ENCODE data around the gene GLIS1.

The GLIS1 gene

DNA sequence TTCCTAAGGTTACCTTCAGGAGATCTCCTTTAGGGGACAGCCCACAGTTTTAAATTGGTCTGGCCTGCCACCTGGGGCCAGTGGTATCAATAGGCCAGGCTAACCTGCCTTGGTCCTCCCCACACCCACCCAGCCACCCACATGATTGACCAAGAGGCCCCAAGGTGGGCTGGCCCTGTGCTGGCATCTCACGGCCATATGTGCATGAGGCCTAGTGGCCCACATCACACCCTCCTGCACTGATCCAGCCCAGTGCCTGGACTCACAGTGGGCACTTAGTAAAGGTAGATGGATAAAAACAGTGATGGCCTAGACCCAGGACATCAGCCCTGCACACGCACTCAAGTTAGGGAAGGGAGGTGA is 197.7 kb downstream of the GLIS1 start:
- DNase-seq = no peak

DNA sequence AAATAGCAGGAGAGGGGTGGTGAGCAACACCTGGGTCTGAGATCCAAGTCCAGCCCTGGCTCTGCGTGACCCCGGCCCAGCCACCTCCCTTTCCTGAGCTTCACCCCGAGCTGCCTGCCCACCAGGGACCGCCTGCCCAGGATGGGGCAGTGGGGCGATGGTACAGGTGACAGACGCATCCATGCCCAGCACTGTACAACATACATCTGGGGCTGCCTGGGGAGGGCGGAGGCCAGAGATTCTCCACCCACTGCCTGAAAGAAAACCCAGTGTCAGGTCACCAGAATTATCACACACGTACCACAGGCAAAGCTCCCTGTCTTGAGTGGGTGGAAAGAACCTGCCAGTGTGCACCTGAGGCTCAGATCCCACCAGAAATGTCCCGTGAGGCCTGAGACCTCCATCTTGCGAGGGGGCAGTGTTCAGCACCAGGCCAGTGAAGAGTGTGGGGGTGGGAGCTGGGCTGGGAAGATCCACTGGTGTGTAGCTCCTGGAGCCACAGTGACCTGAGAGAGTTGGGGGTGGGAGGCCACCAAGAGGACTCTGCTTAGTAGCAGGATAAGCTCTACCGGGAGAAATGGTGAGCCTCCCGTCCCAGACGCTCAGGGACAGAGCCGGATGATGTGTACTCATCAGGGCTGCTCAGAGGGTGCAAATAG is 198.2 kb downstream of the GLIS1 start:
- DNase-seq = no peak

DNA sequence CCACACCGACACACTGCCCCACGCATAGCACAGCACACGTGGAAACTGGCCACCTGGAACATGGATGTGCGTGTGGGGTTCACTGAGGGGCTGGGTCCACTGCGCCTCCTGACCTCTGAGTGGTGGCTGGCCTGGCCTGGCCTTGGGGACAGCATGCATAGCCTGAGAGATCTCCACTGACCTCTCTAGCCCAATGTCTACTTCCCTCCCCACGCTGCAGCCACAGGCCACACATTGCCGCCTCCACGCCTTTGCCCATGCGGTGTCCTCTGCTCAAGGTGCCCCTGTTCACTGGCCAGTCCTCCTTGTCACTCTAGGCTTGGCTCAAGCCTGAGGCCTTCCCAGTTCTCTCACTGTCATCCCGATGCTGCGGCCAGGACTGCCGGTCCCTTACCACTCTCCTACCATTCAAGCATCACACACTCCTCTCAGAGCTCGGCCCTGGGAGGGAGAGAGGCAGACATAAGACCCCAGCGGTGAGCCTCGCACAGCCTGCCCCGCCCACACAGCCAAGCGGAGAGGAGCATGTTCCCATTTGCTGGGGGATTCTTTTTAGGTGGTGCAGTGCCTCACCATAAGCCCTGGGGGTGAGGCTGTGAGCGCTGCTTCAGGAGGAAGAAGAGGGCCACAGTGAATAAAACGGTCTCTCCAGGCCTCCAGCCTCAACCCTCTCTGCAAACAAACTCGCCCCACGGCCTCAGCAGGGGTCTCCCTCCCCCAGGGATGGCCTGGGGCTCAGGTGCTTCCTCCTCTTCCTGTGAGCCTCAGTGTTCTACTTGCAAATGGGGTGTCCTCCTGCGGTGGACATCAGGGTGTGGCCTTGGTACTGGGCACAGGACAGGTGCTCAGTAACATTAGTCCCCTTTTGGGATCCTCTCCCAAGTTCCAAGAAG is 199.0 kb downstream of the GLIS1 start:
- DNase-seq = no peak

DNA sequence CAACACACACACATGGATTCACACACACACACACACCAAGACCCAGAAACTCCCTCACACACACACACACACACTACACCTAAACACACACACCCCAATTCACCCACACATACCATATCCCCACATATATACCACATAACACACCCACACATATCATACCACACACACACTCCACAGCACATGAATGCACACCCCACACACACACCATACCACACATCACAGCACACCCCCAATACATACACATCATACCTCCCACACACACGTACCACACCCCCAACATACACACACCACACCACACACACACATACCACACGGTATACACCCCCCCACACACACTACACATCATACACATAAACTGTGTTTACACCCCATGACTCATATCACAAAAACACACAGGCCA is 199.7 kb downstream of the GLIS1 start:
- DNase-seq = no peak

DNA sequence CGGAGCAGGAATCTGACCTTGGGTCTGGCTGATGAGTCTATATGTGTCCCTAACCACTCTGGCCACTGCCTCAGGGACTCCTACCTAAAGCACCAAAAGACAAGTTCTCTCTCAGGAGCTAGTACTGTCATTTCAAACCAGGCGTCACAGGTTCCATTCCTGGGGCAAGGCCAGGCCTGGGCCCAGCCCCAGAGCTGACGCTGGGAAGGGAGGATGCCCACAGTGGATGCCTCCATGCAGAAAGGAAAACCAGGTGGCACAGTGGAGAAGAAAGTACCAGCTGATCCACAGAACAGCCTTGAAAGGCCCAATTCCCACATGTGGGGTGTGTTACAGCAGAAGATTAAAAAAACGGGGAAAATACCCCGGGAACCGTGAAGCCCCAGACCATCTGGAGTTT is 202.4 kb downstream of the GLIS1 start:
- DNase-seq = no peak

DNA sequence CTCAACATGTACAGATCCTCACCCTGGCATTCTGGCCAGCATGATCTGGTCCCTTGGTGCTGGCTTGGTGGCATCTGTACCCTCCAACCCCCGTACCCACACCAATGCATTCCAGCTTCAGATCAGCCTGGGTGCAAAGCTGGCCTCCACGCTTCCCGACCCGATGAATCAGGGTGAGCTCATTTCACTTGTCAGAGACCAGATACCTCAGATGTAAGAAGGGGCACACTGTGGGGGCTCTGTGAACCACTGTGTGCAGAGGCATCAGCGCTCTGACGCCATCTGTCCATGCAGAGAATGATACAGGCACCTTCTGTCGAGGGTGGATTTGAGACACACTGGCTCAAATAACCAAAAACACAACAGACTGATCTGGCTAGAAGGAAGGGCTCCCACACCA is 203.1 kb downstream of the GLIS1 start:
- no peak for DNase-seq

DNA sequence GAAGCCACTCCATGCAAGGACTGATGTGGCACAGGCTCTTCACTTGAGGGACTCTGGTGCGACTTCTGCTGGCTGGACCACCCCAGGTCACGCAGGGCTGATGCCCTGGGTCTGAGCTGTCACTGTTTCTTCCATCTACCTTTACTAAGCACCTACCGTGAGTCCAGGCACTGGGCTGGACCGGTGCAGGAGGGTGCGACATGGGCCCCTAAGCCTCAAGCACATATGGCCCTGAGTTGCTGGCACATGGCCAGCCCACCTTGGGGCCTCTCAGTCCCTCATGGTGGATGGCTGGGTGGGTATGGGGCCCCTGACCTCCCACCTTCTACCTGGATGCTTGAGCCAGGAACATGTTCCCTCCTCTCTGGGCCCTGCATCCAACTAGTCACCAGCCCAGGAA is 203.7 kb downstream of the GLIS1 start:
- DNase-seq = no peak

DNA sequence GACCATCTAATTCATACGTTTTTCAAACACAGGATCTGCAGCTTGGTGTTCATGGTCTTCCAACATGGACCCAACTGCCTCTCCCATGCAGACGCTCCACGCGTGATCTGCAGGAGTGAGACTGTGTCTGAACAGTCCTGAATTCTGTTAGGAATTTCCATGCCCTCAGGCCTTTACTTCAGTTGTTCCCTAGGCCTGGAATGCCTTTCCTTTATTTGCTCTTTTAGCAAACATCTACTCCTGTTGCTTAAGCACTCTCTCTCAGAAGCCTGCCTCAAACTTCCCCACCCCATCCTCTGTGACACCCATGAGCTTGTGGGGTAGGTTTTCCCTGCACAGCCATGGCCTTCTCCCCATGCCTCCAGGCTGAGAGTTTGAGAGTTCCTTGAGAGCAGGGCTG is 206.1 kb downstream of the GLIS1 start:
- DNase-seq = no peak

DNA sequence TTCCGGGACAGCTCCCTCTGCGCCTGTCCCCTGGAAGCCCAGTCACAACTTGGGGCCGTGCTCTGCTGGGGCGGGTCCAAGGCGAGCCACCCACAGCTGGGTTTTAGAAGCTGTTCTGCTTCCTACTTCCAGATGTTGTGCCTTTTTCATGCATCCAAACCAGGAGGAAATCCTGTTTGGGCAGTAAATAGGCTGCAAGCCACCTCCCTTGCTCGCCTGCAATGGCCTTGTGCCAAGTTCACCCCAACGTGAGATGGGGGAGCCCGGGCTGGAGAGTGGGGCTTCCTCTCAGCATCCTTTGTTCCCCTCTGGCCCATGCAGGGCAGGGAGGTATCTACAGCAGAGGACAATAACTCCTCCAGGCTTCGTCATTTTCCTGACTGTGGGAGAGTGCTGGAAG is 206.6 kb downstream of the GLIS1 start:
- no peak for DNase-seq

DNA sequence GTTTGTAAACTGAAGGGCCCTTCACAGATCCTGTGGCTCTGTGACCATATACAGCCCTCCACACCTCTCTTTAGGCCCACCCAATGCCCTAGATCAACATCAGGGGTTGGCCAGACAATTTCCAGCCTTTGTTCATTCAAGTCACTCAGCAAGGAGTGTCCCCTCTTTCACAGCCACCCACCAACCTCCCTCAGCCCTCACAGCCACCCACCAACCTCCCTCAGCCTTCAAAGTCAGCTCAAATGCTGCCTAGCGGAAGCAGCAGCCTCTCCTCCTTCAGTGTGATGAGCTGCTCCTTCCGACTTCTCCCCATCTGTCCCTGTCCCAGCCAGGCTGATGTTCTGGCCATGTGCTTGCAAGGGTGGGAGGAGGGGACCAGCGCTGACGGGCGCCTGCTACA is 208.4 kb downstream of the GLIS1 start:
- no peak for DNase-seq

DNA sequence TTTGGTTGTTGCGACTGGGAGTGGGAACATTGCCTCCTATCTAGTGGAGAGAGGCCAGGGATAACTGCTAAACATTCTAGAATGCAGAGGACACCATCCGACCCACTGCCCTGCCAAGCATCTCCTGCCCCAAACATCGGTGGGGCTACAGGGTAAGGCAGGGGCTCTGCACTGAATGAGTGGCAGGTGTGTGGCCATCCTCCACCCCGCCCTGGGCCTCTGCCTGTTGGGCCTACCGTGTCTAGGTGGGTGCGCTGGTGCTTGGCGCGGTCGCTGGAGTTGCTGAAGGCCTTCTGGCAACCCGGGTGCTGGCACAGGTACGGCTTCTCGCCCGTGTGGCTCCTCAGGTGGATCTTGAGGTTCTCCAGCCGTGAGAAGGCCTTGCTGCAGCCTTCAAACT is 209.4 kb downstream of the GLIS1 start:
- DNase-seq = no peak

DNA sequence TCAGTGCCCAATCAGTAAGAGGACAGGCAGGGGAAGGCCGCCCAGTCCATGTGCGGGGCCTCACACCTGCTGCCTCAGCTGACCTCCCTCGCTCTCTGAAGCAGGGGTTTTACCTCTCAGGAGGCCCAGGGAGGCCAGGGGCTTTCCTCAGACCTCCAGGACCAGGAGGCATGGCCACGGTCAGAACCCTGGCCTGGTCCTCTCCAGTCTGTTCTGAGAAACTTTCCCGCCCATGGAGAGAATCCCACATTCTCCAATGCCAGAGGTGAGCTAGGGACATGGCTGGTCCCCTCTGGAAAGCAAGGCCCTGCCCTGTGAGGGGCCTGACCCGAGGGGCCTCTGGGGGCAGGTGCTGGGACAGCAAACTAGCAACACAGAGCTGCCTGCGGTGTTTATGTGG is 211.6 kb downstream of the GLIS1 start:
- DNase-seq = no peak

DNA sequence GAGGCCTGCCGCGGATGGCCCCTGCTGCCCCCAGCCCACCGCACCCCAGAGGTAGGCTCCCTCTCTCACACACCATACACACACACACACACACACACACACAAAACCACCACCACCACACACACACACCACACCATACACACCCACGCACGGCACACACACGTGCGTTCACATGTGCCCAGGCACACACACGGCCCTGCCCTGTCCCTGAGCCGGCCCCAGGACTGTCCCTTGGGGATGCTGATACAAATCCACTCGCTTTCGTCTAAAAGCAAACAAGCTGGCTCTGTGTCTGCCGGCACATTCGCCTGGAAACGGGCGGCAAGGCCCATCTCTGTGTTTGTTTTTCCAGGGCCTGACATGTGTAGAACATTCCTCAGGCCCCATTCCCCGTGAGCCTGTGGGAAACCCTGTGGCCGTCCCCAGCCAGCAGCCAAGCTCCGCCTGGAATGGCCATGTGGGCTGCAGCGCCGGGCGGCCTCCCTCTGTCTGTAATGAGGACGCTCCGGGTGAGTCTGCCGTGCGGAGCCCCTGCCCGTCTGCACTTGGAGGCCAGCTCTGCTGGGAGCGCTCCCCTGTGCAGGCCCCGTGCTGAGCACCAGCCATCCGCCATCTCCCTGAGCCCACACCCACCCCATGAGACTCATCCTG is 212.4 kb downstream of the GLIS1 start:
- DNase-seq = no peak

DNA sequence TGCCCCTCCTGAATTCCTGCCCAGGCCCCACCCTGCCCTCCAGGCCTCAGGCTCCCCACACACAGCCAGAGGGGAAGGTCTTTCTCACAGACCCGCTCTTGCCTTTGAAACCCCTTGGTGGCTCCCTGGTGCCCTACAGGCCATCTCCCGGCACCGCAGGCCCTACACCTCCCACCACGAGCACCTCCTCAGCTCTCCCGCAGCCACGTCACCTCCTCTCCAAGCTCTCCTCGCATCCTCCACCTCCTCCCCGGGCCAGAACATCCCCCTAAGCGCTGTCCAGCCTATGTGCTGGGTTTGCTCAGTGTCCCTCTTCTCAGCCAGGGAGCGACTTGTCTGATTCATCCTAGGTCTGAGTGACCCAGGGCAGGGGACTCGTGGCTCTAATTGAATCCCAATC is 213.4 kb downstream of the GLIS1 start:
- DNase-seq = no peak

DNA sequence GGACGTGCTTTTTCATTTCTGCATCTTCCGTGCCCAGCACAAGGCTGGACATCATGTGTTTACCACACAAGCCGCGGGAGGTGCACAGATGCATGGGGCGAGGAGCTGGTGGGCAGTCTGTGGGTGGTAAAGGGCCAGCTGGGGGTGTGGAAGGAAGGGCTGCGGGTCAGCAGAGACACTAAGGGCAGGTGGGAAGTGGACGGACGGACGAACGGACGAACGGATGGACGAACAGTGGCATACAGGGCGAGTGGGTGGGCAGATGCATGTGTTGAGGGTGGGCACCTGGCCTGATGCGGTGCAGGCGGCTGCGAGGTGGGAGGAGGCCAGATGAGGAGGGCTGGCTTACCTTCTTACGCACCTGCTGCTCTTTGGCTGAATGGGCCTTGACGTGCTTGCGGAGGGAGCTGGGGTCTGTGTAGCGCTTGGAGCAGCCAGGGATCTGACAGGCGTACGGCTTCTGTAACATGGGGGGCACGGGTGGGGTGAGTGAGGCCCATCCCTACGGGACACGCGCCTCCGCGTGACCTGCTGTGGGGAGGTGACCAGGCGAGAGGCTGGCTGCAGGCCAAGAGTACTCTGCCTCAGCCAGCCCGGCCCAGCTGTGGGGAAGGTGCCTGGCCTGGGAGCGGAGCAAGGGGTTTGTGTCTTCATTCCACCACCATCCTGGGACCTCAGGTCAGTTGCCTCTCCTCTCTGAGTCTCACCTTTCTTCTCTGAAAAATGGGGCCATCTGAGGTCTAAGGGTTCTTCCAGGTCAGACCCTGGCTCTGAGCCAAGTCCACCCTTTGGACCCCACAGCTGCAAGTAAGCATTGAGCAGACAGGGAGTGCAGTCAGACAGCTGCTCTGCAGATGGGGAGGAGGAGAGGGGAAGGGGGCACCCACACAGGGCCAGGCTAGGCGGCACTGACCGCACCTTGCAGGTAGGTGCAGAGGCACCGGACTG is 214.3 kb downstream of the GLIS1 start:
- no peak for DNase-seq

DNA sequence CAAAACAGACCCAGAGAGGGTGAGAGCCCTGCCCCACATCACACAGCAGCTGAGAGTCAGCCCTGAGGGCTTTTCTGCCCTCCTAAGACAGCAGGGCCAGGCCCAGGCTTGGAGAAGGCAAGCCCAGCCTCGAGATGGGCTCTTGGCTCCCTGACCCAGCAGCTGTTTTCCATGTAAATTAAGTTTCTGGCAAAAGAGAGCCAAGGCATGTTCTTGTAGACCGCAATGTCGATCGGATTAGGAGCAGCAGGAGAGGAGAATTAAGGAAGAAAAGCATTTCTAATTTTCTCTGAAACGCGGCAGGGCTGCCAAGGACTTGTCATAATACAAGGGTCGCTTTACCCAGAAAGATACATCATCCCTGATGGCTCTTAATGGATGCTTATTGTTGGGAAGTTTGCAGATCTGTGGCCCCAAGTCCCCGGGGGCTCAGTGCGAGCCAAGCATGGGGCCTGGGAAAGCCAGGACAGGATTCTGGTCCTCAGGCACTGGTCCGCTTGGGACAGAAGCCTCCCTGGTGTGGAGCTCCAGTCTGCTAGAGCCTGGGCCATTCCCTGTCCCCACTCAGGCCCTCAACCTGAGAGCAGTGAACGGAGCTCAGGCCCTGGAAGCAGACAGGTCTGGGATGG is 216.9 kb downstream of the GLIS1 start:
- no peak for DNase-seq

DNA sequence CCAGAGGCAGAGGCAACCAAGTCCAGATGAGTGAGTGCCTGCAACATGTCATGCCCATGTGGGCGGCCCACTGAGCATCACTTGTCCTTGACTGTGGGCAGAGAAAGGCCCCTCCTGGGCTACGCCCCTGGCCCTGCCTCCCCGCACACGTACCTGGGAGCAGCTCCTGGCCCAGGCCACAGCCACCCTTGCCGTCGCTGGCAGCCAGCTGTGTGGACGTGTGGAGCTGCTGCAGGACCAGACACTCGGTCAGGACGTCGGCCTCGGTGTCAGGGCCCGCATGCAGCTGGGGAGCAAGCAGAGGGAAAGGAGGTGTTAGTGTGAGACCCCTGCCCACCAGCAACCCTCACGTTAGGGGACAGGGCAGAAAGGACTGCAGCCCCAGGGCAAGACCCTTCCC is 218.5 kb downstream of the GLIS1 start:
- no peak for DNase-seq

DNA sequence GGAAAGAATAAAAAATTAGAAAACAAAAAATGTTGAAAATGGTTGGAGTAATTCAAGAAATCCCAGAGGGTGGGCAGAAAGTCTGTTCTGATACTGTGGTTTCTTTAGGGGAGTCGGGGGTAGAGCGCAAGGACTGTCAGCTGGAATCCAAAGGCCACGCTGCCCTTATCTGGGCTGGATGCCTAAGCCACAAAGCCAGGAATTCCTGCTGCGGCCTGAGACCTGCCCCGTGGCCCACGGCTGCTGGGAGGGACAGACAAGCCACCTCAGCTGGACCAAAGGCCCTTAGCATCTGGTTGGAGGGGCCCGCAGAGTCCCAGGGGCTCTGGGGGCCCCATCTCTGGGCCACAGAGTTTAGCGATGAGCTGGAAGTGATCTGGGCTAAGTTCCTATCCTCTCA is 219.5 kb downstream of the GLIS1 start:
- no peak for DNase-seq

DNA sequence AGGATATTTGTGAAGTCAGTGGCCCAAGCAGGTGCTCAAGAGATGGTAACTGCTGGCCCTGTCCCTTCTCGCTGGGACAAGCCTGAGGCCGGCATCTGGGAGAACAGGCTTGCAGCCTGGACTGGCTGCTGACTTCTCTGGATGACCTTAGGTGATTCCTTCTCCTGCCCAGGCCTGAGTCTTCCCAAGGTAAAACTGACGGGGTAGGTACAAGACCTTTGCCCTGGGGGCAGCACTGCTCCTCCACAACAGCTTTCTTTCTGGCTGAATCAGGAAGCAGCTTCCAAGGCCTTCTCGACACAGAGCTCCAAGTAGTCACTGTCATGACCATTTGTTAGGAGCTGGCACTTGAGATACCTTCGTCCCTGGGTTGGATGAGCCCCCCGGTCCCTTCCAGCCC is 220.2 kb downstream of the GLIS1 start:
- no peak for DNase-seq

DNA sequence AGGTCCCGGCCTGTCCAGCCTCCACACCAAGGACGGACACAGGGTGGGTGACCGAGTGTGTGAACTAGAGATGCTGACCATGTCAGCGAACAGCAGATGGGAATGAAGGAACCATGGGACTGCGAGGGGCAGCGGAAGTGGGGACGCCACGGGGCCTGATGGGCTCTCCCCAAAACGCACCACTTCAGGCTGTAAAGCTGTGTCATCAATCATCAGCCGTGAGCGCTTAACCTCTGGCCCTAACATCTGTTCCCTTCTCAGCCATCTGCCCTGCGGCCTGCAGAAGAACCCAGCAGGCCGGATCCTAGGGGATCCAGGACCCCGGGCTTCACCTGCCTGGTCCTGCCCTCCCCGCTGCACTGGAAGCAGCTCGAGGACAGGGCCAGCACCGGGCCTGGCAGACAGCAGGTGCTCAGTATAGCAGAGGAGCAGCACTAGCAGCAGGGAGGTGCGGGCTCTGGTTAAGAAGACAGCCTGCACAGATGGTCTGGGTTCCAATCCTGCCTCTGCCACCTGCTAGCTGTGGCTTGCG is 221.1 kb downstream of the GLIS1 start:
- DNase-seq = no peak

DNA sequence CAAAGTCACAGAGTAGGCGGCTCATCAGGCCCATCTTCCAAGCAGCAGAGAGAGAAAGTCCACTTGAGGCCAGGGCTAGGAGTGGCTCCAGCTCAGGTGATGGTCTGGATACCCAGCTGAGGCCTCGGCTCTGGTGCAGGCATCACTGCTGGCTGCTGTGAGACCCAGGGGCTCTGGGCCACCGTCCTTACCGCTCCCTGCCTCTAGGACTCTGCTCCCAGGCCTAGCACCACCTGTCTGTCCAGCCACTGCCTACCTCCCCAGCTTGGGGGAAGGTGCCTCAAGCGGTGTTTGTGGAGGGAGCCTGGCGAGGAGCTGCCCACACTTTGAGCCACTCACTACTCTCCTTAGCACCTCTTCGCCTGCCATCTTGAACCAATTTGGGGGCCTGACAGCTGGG is 221.9 kb downstream of the GLIS1 start:
- no peak for DNase-seq

DNA sequence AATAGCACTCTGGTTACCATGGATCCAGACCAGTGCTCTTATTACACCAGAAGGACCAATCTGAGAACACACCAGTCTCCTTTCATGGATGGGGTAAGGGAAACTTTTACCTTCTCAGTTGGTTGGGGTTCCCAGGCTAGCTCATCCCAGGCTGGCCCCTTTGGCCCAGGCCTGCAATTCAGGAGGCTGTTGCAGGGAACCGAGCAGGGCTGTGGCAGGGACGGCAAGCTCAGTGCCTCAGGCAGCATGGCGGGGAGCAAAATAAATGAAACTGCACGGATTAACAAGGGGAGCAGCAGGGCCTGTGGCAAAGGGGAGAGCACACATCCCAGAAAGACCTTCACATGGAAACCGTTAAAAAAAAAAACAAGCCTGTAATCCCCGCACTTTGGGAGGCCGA is 222.8 kb downstream of the GLIS1 start:
- no peak for DNase-seq

All from stimulated activated CD4-positive, alpha-beta T cell treated with anti-CD3 and anti-CD28 coated beads, Interleukin-12 subunit alpha, Interleukin-12 subunit beta, amount 100 ng/mL, for 4 hours (primary cell).